HG02981 (cell line): ENCODE data around the gene MYADM.
"Not testable (repeated sequence)": the region's sequence is repeated elsewhere in the genome, so short reads cannot be mapped to it uniquely, and the experiment has no call there.

Source experiments
- ATAC-seq: cut with Tn5 transposase; IDR thresholded peaks from one replicate; pipeline ENCODE4 v1.9.1; 2021; ENCODE audit warnings: mild to moderate bottlenecking, moderate library complexity; ENCODE audit not compliant: unreplicated experiment

Gene MYADM

DNA sequence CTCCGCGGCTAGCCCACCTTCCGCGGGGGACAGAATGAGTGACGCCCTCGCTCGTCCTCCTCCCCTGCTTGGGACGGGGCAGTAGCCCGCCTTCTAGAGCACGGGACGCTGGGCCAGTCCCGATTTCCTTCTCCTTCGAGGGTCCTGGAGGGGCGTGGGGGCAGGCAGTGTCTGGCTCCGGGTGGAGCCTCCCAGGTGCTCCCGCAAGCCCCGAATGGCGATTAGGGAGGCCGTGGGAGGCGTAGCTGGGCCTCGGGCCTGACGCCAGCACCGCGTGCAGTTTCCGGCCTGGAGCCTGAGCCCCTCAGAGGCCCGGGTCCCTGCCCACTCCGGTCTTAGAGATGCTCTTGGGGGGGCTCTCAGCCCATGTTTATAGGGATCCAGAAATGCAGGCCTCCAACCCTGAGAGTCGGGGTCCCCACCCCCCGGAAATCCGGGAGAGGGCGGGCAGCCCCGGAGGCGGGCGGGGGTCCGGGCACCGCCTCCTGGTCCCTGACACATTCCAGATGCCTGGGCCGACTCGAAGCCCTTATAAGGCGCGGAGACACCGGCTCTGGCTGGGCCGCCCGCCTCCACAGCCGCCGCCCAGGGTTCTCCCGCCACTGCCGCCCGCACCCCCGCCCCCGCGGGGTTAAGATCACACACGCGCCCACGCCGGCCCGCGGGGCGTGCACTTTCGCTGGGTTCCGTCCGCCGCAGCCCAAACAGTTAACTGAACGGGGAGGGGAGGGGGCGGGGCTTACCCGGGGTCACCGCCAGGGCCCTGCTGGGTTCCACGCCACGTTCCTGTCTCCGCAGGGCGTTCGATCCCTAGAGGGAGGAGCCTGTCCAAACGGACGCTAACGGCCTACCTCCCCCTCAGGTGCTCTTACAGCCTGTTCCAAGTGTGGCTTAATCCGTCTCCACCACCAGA is 1.5 kb downstream of the MYADM start:
- ATAC-seq, result peak; percentile 31

- ATAC-seq, result not testable (repeated sequence)
These were observed 2.3 kb downstream of the MYADM start for GRCh38 chr19:53869805-53870484.

- no peak for ATAC-seq
These were observed 2.8 kb downstream of the MYADM start for GRCh38 chr19:53870485-53870844.

- no peak for ATAC-seq
These were observed 3.8 kb downstream of the MYADM start for GRCh38 chr19:53871454-53871853.

DNA sequence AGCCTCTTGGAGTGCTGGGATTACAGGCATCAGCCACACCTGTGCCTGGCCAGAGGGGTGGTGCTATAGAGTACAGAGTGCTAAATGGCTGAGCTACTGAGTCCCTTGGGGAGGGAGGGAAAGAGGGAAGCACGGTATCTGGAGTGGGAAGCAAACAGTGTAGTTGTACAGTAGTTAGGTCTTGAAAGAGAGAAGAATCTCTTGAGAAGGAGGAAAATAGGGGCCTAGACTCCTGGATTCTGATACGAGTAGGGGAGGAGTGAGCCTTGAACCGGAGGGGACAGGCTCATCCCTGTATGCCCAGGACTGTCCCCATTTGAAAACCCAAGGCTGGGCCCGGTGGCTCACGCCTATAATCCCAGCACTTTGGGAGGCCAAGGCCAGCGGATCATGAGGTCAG is 5.1 kb downstream of the MYADM start:
- ATAC-seq, result no peak

DNA sequence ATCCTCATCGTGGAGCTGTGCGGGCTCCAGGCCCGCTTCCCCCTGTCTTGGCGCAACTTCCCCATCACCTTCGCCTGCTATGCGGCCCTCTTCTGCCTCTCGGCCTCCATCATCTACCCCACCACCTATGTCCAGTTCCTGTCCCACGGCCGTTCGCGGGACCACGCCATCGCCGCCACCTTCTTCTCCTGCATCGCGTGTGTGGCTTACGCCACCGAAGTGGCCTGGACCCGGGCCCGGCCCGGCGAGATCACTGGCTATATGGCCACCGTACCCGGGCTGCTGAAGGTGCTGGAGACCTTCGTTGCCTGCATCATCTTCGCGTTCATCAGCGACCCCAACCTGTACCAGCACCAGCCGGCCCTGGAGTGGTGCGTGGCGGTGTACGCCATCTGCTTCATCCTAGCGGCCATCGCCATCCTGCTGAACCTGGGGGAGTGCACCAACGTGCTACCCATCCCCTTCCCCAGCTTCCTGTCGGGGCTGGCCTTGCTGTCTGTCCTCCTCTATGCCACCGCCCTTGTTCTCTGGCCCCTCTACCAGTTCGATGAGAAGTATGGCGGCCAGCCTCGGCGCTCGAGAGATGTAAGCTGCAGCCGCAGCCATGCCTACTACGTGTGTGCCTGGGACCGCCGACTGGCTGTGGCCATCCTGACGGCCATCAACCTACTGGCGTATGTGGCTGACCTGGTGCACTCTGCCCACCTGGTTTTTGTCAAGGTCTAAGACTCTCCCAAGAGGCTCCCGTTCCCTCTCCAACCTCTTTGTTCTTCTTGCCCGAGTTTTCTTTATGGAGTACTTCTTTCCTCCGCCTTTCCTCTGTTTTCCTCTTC is 6.3 kb downstream of the MYADM start:
- ATAC-seq, result no peak

DNA sequence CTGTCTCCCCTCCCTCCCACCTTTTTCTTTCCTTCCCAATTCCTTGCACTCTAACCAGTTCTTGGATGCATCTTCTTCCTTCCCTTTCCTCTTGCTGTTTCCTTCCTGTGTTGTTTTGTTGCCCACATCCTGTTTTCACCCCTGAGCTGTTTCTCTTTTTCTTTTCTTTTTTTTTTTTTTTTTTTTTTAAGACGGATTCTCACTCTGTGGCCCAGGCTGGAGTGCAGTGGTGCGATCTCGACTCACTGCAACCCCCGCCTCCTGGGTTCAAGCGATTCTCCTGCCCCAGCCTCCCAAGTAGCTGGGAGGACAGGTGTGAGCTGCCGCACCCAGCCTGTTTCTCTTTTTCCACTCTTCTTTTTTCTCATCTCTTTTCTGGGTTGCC is 6.9 kb downstream of the MYADM start:
- ATAC-seq, result no peak

DNA sequence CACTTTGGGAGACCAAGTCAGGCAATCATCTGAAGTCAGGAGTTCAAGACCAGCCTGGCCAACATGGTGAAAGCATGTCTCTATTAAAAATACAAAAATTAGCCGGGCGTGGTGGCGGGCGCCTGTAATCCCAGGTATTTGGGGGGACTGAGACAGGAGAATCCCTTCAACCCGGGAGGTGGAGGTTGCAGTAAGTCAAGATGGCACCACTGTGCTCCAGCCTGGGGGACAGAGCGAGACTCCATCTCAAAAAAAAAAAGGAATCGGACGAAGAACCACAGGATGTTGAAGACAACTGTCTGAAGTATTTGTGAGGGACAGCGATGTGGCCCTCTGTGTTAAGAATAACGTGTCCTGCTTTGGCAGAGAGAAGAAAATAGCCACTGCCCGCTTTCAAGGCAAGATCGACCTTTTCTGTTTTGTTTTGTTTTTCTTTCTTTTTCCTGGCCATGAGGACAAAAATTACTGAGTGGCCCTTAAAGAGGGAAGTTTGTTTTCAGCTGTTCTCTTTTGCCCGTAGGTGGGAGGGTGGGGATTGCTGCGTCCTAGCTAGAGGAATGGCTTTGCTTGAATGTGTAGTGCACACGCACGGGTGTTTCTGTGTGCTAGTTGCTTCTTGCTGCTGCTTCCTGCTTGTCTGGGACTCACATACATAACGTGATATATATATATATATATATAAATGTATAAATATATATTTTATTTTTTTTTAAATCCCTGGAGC is 8.1 kb downstream of the MYADM start:
- no peak for ATAC-seq

DNA sequence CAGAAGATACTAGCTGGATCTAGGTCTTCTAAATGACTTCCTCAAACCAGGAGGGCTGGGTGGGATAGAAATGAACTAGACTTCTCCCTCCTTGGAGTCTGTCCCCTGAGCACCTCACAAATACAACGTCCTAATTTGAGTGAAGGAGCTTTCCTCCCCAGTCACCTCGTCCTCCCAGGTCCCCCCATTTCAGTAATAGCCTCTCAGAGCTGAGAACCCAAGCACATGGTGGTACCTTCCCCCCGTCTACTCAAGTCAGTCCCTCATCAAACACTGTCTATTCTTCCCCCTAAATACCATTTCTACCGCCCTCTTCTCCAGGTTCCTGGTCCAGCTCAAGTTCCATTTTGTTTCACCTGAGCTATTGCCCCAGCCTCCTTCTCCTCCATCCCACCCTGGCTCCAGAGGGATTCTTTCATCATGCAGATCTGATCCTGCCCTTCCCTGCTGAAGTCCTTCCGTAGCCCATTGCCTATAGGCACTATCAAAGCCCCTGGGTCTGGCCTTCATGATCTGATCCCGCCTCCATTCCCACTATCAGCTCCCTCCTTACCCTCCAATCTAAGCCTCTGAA is 9.1 kb downstream of the MYADM start:
- no peak for ATAC-seq

- no peak for ATAC-seq
These were observed 9.7 kb downstream of the MYADM start for GRCh38 chr19:53877361-53877766.

DNA sequence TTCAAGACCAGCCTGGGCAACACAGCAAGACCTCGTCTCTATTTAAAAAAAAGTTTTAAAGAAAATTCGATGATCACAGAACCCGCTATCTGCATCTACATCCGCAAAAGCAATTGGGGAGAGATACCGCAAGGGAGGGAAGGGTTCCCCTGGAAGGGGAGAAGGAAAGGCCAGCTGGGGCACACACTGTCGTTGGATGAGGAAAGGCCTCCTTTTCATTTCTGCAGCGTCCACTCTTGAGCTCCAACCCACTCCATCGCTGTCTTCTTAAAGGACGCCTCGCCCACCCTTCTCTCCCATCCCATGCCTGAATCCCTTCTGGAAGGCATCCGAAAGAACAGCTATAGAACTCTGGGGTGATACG is 11.1 kb downstream of the MYADM start:
- no peak for ATAC-seq

DNA sequence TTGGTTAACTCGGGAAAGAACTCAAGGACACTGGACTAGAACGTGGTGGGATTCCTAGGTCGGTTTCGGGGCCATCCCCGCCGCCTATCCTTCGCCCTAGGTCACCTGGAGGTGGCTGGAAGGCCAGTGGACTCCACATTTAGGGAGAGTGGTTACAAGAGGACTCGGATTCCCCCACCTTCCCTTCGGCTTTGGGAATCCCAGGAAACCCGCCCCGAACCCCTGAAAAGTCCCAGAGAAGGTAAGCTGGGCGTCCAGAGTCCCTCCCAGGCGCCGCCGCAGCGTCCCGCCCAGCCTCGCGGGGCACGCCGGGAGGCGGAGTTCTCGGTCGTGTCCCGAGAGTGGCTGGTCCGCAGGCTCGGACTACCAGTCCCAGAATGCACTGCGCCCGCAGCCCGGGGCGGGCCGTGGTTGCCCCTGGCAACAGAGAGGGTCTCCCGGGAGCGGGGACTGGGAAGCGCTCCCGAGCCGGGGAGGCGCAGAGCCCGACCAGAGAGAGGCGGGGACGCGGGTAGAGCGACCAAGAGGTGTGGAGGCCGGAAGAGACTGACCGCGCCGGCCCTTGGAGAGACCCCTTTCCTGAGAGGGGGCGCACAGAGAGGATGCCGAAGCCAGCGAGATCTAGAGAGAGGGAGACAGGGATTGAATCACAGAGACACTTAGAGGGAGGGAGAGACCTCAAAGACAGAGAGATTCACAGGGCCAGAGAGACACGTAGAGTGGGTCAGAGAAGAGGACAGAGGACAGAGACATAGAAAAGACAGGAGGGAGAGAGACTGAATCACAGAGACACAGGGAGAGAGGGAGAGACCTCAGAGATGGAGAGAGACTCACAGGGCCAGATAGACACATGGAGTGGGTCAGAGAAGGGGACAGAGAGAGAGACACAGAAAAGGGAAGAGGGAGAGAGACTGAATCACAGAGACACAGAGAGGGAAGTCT is 11.7 kb downstream of the MYADM start:
- ATAC-seq, result peak; percentile 89

- ATAC-seq, result no peak
These were observed 13.2 kb downstream of the MYADM start for GRCh38 chr19:53880711-53881481.

DNA sequence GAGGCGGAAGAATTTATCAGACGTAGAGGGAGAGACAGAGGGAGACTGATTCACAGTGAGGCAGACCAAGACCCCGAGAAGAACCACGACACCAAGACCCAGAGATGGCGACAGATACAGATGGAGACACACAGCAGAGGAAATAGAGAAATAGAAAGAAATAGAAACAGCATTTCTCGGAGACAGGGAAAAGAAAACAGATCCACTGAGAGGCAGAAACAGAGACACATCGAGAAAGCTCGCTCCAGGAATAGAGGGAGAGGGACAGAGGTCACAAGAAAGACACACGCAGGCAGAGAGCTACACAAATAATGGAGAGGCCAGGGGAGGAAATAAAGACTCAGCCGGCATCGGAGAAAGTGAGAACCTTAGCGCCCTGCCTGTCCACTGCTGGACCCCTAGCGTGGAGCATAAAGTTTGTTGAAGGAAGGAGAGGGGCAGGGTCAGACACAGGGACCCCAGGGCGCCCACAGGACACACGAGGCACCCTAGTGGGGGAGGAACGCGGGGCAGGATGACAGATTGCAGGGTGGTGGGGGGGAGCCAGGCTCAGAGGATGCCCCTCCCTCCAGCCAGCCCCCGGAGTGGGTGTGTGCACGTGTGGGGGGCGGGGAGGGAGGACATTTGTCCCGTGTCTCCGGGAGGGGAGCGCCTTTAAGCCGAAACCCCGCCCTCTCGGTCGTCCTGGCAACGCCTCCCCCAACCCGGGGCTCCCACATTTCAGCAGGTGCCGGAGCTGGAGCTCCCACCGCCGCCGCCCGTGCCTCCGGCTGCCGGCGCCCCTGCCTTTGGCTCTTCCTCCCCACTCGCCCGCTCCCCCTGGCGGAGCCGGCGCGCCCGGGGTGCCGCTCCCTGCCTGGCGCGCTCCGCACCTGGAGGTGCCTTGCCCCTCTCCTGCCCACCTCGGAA is 14.1 kb downstream of the MYADM start, which contains the start of gene PRKCG:
Gene PRKCG, plus strand, starts transcription at position 716 of the 909 bp plus-strand sequence. CDS start 298 bp downstream, outside the sequence.
- ATAC-seq, result no peak

GRCh38 chr19:53882391-53883050 is 14.8 kb downstream of the MYADM start:
- no peak for ATAC-seq

- no peak for ATAC-seq
These were observed 15.6 kb downstream of the MYADM start for GRCh38 chr19:53883231-53883661.

DNA sequence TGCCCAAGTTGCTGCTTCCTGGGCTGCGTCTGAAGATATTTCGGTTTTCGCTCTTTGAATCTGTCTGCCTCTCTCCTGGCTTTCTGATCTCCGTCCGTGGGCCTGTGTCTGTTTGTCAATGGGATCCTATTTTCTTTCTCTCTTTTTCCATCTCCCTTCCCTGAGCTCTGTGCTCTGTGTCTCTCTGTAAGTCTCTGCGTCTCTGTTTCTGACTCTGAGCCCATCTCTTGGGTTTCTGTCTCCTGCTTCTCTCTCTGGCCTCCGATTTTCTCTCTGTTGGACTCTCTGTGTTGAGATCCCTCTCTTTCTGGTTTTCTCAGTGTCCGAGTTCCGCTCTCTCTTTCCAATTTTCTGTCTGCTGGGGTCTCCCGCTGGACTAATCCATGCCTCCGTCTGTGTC is 16.1 kb downstream of the MYADM start:
- ATAC-seq, result no peak
